Measurements from ENCODE around the gene STXBP3.

GRCh38 chr1:108767708-108768107, 21.2 kb downstream of the STXBP3 start:
- TF ChIP-seq POLR2A (IDR thresholded peaks at IDR 0.05; ENCODE audit: insufficient read depth in 1 of 2, low read depth in 2 of 2, low read length in 2 of 2) (no peak), HOMEZ (CRISPR knock-in tag; IDR thresholded peaks at IDR 0.05; ENCODE audit: low read depth) (no peak), CTCF (CRISPR knock-in tag; IDR thresholded peaks at IDR 0.05) (no peak), MYC (CRISPR knock-in tag; IDR thresholded peaks at IDR 0.05; ENCODE audit: borderline replicate concordance) (no peak), KLF12 (CRISPR knock-in tag; IDR thresholded peaks at IDR 0.05; ENCODE audit: borderline replicate concordance) (no peak), ZNF839 (CRISPR knock-in tag; IDR thresholded peaks at IDR 0.05; ENCODE audit: borderline replicate concordance) (no peak), ERF (CRISPR knock-in tag; IDR thresholded peaks at IDR 0.05) (no peak), RCOR2 (CRISPR knock-in tag; IDR thresholded peaks at IDR 0.05) (no peak), TAF1 (CRISPR knock-in tag; IDR thresholded peaks at IDR 0.05) (no peak), MEIS2 (CRISPR knock-in tag; IDR thresholded peaks at IDR 0.05) (no peak), ZNF431 (CRISPR knock-in tag; IDR thresholded peaks at IDR 0.05; ENCODE audit: borderline replicate concordance, low read depth) (no peak), PHF21A (CRISPR knock-in tag; IDR thresholded peaks at IDR 0.05) (no peak), ZFP41 (CRISPR knock-in tag; IDR thresholded peaks at IDR 0.05; ENCODE audit: borderline replicate concordance) (no peak), NFKBIZ (CRISPR knock-in tag; IDR thresholded peaks at IDR 0.05) (no peak)
